Subcutaneous adipose tissue (tissue), 4 donors: Measurements from ENCODE around the gene HIPK3. TPM values are rescaled to one million over a fixed set of nuclear protein-coding genes. Genes with fewer than 3 reads are reported as not detected.

Experiments used
- CTCF ChIP-seq: fragments of 450-650 bp; IDR thresholded peaks from one replicate; pipeline ENCODE4 v1.5.1; 2016; ENCODE audit warnings: low read depth, mild to moderate bottlenecking, control low read depth, antibody characterized with exemption, moderate library complexity
- total RNA-seq, 4 donors: library from RNA; depleted of rRNA; stranded (reverse); fragments of >200 nt; gene quantifications; one replicate each; pipeline ENCODE4 v1.1.0, GENCODE V29; 2016

HIPK3 gene
- total RNA-seq, 4 donors from 2014 or later = 243 to 401 (median 307) TPM

GRCh38 chr11:33375236-33375635 is 118.1 kb downstream of the HIPK3 start:
- TF ChIP-seq CTCF = no peak

GRCh38 chr11:33375688-33376311 is 118.6 kb downstream of the HIPK3 start, which contains the start of gene KIAA1549L:
TSS of gene KIAA1549L (plus strand) at chr11:33376108.
- TF ChIP-seq CTCF = no peak

GRCh38 chr11:33376331-33377310 is 119.4 kb downstream of the HIPK3 start:
- TF ChIP-seq CTCF = no peak

GRCh38 chr11:33377412-33378370 is 120.5 kb downstream of the HIPK3 start:
- TF ChIP-seq CTCF = no peak

- TF ChIP-seq CTCF = no peak
Measured at GRCh38 chr11:33379947-33380346, 122.8 kb downstream of the HIPK3 start.

- TF ChIP-seq CTCF = no peak
Measured at GRCh38 chr11:33383075-33383919, 126.1 kb downstream of the HIPK3 start.
